AG10803 (cell line): Measurements from ENCODE around the gene ERBIN.

Source experiments
- DNase-seq: peaks from one replicate; pipeline ENCODE4 v3.0.0; 2010; ENCODE audit warnings: low read depth
- H3K4me3 ChIP-seq: 2 replicates; pipeline ENCODE4 v1.5.1; 2011; ENCODE audit warnings: mild to moderate bottlenecking, low read length, control low read depth
- CTCF ChIP-seq: conservative IDR thresholded peaks from 2 replicates; pipeline ENCODE4 v1.5.1; 2011; ENCODE audit warnings: mild to moderate bottlenecking, low read length, control low read depth, inconsistent platforms

ERBIN gene

GRCh38 chr5:65927503-65928321 lies 1.3 kb downstream of the ERBIN start:
- peak overlapping the region; percentile 77 for H3K4me3 ChIP-seq
- TF ChIP-seq CTCF: no peak
- peak; percentile 74 for DNase-seq

DNA sequence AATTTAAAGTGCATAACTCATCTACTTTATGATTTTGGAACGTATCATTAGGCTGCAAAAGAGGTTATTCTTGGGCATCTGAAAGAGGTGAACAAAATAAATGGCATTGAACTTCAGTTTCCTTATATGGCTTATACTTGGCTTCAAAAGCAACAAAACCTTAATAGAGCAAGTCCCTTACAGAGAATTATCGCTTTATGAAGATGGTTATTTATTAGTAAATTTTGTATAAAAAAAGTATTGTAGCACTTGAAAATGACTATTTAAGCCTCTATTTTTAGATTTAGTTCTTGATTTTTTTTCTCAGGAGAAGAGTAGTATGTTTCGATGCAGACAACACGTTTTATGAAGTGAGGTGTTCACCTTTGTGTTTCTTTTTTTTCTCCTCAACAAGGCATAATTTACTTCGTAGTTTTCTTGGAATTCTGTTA lies 2.0 kb downstream of the ERBIN start:
- peak; percentile 13 for DNase-seq
- peak overlapping the region; percentile 77 for H3K4me3 ChIP-seq
- no peak for TF ChIP-seq CTCF

GRCh38 chr5:65928860-65929259 lies 2.5 kb downstream of the ERBIN start:
- TF ChIP-seq CTCF: no peak
- DNase-seq: no peak
- H3K4me3 ChIP-seq: peak overlapping the region; percentile 77

- no peak for DNase-seq
- H3K4me3 ChIP-seq: no peak overlapping the region
- TF ChIP-seq CTCF: no peak
Measured at GRCh38 chr5:65932676-65933075, 6.3 kb downstream of the ERBIN start.

- TF ChIP-seq CTCF: no peak
- no peak overlapping the region for H3K4me3 ChIP-seq
- no peak for DNase-seq
Measured at GRCh38 chr5:65933295-65933694, 6.9 kb downstream of the ERBIN start.

DNA sequence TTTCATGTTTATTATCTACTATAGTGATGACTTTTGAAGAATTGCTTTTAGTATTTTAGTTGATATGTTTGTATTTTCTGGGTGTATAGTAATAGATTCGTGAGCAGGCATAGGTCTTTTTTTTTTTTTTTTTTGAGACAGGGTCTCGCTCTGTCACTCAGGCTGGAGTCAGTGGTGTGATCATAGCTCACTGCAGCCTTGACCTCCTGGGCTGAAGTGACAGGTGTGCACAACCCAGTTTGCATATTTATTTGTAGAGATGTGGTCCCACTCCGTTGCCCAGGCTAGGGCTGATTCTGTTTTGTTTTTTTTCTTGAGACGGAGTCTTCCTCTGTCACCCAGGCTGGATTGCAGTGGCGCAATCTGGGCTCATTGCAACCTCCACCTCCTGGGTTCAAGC lies 11.9 kb downstream of the ERBIN start:
- TF ChIP-seq CTCF: no peak
- no peak for DNase-seq
- H3K4me3 ChIP-seq: no peak overlapping the region

- H3K4me3 ChIP-seq: no peak overlapping the region
- no peak for TF ChIP-seq CTCF
- no peak for DNase-seq
Measured at GRCh38 chr5:65943771-65944170, 17.4 kb downstream of the ERBIN start.
